Tibial nerve (tissue), 4 donors: ENCODE results near the gene PPP2R3A. TPM values are rescaled to one million over a fixed set of nuclear protein-coding genes. Genes with fewer than 3 reads are reported as not detected.

Experiments
- DNase-seq, 2 donors: peaks; one replicate each; pipeline ENCODE4 v3.0.0-alpha.2; 2019; ENCODE audit warnings: low spot score in 2 of 2
- H3K27ac ChIP-seq, 4 donors: fragments of 200-600 bp; sonication (generic) in 3 of 4; one replicate each; pipeline ENCODE4 v1.5.1; 2017 to 2019; ENCODE audit warnings: mild to moderate bottlenecking in 1 of 4
- H3K27me3 ChIP-seq, 2 donors: fragments of 200-600 bp; sonication (generic) in 1 of 2; one replicate each; pipeline versions ENCODE4 v1.5.1 to v1.6.0; 2017 to 2019
- H3K36me3 ChIP-seq, 3 donors: fragments of 200-600 bp; sonication (generic); one replicate each; pipeline ENCODE4 v1.5.1; 2018 to 2019
- H3K4me1 ChIP-seq, 4 donors: fragments of 200-600 bp; sonication (generic) in 3 of 4; one replicate each; pipeline ENCODE4 v1.5.1; 2017 to 2019
- H3K4me3 ChIP-seq, 4 donors: fragments of 200-600 bp; sonication (generic) in 3 of 4; one replicate each; pipeline ENCODE4 v1.5.1; 2017 to 2019; ENCODE audit warnings: mild to moderate bottlenecking in 1 of 4, moderate library complexity in 1 of 4
- H3K9me3 ChIP-seq, 4 donors: fragments of 200-600 bp; sonication (generic) in 3 of 4; one replicate each; pipeline ENCODE4 v1.5.1; 2017 to 2019
- CTCF ChIP-seq, 5 experiments: fragments of 200-600 bp in 3 of 5; fragments of 450-650 bp in 2 of 5; sonication (generic) in 3 of 5; IDR thresholded peaks; one replicate each; pipeline ENCODE4 v1.5.1; 2016 to 2019; ENCODE audit warnings: antibody characterized with exemption in 5 of 5, mild to moderate bottlenecking in 3 of 5, moderate library complexity in 2 of 5
- EP300 ChIP-seq, 2 donors: sonication (generic); formaldehyde crosslinking; IDR thresholded peaks; one replicate each; pipeline ENCODE4 v1.6.1; 2017; ENCODE audit warnings: antibody characterized with exemption in 2 of 2, mild to moderate bottlenecking in 1 of 2
- POLR2A ChIP-seq, 2 donors: fragments of 450-650 bp; IDR thresholded peaks; one replicate each; pipeline ENCODE4 v1.6.1; 2017; ENCODE audit warnings: antibody characterized with exemption in 2 of 2, mild to moderate bottlenecking in 2 of 2, moderate library complexity in 2 of 2
- WGBS, 2 donors: methylation state at CpG; one replicate each; pipeline ENCODE4 v1.1.5; 2018; 5-methylcytosine and 5-hydroxymethylcytosine counted together
- total RNA-seq, 4 donors: library from RNA; depleted of rRNA; stranded (reverse); fragments of >200 nt; gene quantifications; one replicate each; pipeline ENCODE4 v1.1.0, GENCODE V29; 2016

PPP2R3A gene
- total RNA-seq, 4 donors from 2014 or later, result 12.3 to 18.2 (median 13.4) TPM

- Histone ChIP-seq H3K4me3 (no peak overlapping the region), H3K27ac (no peak overlapping the region), H3K4me1 (peaks cover 0 to 7% (median 0%) of the 10 kb centered on the region in 4 donors), H3K36me3 (peaks cover 0 to 4% (median 0%) of the 10 kb centered on the region in 3 donors), H3K27me3 (no peaks in the 10 kb centered on the region), H3K9me3 (no peaks in the 10 kb centered on the region)
- WGBS, 2 donors, result 69 to 71% methylated on average over 6 of the region's 6 CpGs
- TF ChIP-seq CTCF (IDR thresholded peaks at IDR 0.05) (no peak), EP300 (IDR thresholded peaks at IDR 0.05) (no peak), POLR2A (IDR thresholded peaks at IDR 0.05) (no peak)
- no peak for DNase-seq
Measured at GRCh38 chr3:135997554-135998320, 32.2 kb downstream of the PPP2R3A start.

- TF ChIP-seq EP300 (IDR thresholded peaks at IDR 0.05), result no peak
- no peak for TF ChIP-seq CTCF (IDR thresholded peaks at IDR 0.05)
- TF ChIP-seq POLR2A (IDR thresholded peaks at IDR 0.05), result no peak
- no peaks in the 10 kb centered on the region for H3K9me3 ChIP-seq
- no peak for DNase-seq
- H3K27me3 ChIP-seq, result no peaks in the 10 kb centered on the region
- H3K4me3 ChIP-seq, result no peak overlapping the region
- no peaks in the 10 kb centered on the region for H3K4me1 ChIP-seq
- no peak overlapping the region for H3K27ac ChIP-seq
- peaks cover 0 to 19% (median 0%) of the 10 kb centered on the region in 3 donors for H3K36me3 ChIP-seq
- WGBS, 2 donors, result 89 to 94% methylated on average over 1 of the region's 1 CpG
Measured at GRCh38 chr3:136008221-136008620, 42.7 kb downstream of the PPP2R3A start.

- Histone ChIP-seq H3K36me3 (peaks cover 0 to 19% (median 0%) of the 10 kb centered on the region in 3 donors), H3K27me3 (no peaks in the 10 kb centered on the region), H3K4me1 (no peaks in the 10 kb centered on the region), H3K9me3 (no peaks in the 10 kb centered on the region), H3K4me3 (no peak overlapping the region), H3K27ac (no peak overlapping the region)
- TF ChIP-seq EP300 (IDR thresholded peaks at IDR 0.05) (no peak), CTCF (IDR thresholded peaks at IDR 0.05) (no peak), POLR2A (IDR thresholded peaks at IDR 0.05) (no peak)
- WGBS, 2 donors, result 93 to 94% methylated on average over 5 of the region's 5 CpGs
- DNase-seq, result no peak
Measured at GRCh38 chr3:136008732-136009470, 43.4 kb downstream of the PPP2R3A start.

- Histone ChIP-seq H3K27ac (no peak overlapping the region), H3K4me1 (peaks cover 0 to 11% (median 1%) of the 10 kb centered on the region in 4 donors), H3K4me3 (no peak overlapping the region), H3K36me3 (no peaks in the 10 kb centered on the region), H3K9me3 (peaks cover 0 to 7% (median 0%) of the 10 kb centered on the region in 4 donors), H3K27me3 (no peaks in the 10 kb centered on the region)
- TF ChIP-seq EP300 (IDR thresholded peaks at IDR 0.05) (no peak), CTCF (IDR thresholded peaks at IDR 0.05) (no peak), POLR2A (IDR thresholded peaks at IDR 0.05) (no peak)
- DNase-seq, result no peak
- WGBS, 2 donors, result 24 to 35% methylated on average over 1 of the region's 1 CpG
Measured at GRCh38 chr3:136018876-136019275, 53.3 kb downstream of the PPP2R3A start.

- H3K4me3 ChIP-seq, result no peak overlapping the region
- no peaks in the 10 kb centered on the region for H3K27me3 ChIP-seq
- no peaks in the 10 kb centered on the region for H3K36me3 ChIP-seq
- peaks cover 0 to 11% (median 1%) of the 10 kb centered on the region in 4 donors for H3K4me1 ChIP-seq
- 58 to 68% methylated on average over 1 of the region's 1 CpG for WGBS, 2 donors
- H3K27ac ChIP-seq, result no peak overlapping the region
- DNase-seq, result no peak
- H3K9me3 ChIP-seq, result peaks cover 0 to 4% (median 0%) of the 10 kb centered on the region in 4 donors
- TF ChIP-seq CTCF (IDR thresholded peaks at IDR 0.05), result no peak
- TF ChIP-seq POLR2A (IDR thresholded peaks at IDR 0.05), result no peak
- no peak for TF ChIP-seq EP300 (IDR thresholded peaks at IDR 0.05)
Measured at GRCh38 chr3:136021803-136022202, 56.3 kb downstream of the PPP2R3A start.
